ENCODE measurements around the gene THG1L. TPM values are rescaled to one million over a fixed set of nuclear protein-coding genes. Genes with fewer than 3 reads are reported as not detected.

Gene THG1L
- polyA plus RNA-seq, 2 of the 4 experiments (the other 2 are of a cell fraction) = 36.9 to 45.6 TPM

GRCh38 chr5:157766442-157766841 is 35.2 kb downstream of the THG1L start:
- ATAC-seq = no peak
- CTCF ChIA-PET = interaction anchor here (0.9 to 1.6 kb wide), 4 partner anchors 13 to 1366 kb away, joined by 3 to 7 read pairs (median 5); no protein-coding TSS in a partner anchor
- Histone ChIP-seq H3K4me3 (no peak overlapping the region), H3K4me1 (0 out of 3 replicates have a peak, but pooled peaks cover 4% of the 10 kb centered on the region), H3K27ac (no peak overlapping the region), H3K4me2 (no peak overlapping the region), H3K9me3 (no peaks in the 10 kb centered on the region)
- no peak for FAIRE-seq
- POLR2A ChIA-PET = no interaction called here
- no peak for DNase-seq (ENCODE audit: low read depth in 1 of 2, low spot score in 1 of 2)
- TF ChIP-seq EP300 (IDR thresholded peaks at IDR 0.05) (no peak), CBX8 (IDR thresholded peaks at IDR 0.05) (no peak), KDM1A (IDR thresholded peaks at IDR 0.05; ENCODE audit: low read depth) (no peak)
- WGBS (ENCODE audit: missing lambda C conversion rate) = 88% methylated on average over 7 of the region's 7 CpGs

- no peaks in the 10 kb centered on the region for H3K9me3 ChIP-seq
- TF ChIP-seq E2F6 (IDR thresholded peaks at IDR 0.05; ENCODE audit: borderline replicate concordance, low read depth) = no peak
- TF ChIP-seq ZNF302 (CRISPR knock-in tag; IDR thresholded peaks at IDR 0.05) = no peak
- no peak for TF ChIP-seq CBX8 (IDR thresholded peaks at IDR 0.05)
- no peak for TF ChIP-seq HES2 (IDR thresholded peaks at IDR 0.05)
- TF ChIP-seq KDM1A (IDR thresholded peaks at IDR 0.05; ENCODE audit: low read depth) = no peak
- TF ChIP-seq POLR2AphosphoS2 (conservative IDR thresholded peaks at IDR 0.05; ENCODE audit: low read length) = no peak
- no peak for TF ChIP-seq CBX2 (IDR thresholded peaks at IDR 0.05; ENCODE audit: borderline replicate concordance, low read depth)
- no peak for TF ChIP-seq FOSB (CRISPR knock-in tag; IDR thresholded peaks at IDR 0.05)
- TF ChIP-seq RARB (CRISPR knock-in tag; IDR thresholded peaks at IDR 0.05) = no peak
- TF ChIP-seq BHLHE40 (IDR thresholded peaks at IDR 0.05; ENCODE audit: low read depth, low read length) = no peak
- TF ChIP-seq SMC3 (IDR thresholded peaks at IDR 0.05) = no peak
- TF ChIP-seq RCOR1 (IDR thresholded peaks at IDR 0.05; ENCODE audit: low read depth, low read length) = no peak
- TF ChIP-seq ZC3H11A (IDR thresholded peaks at IDR 0.05) = no peak
- TF ChIP-seq EHF (CRISPR knock-in tag; IDR thresholded peaks at IDR 0.05) = no peak
- no peak for TF ChIP-seq RAD21 (conservative IDR thresholded peaks at IDR 0.05 in 1 of 2, IDR thresholded peaks at IDR 0.05 in 1 of 2)
- FAIRE-seq (no peak), ATAC-seq (no peak), DNase-seq (ENCODE audit: low read depth in 1 of 2, low spot score in 1 of 2) (no peak)
- ChIA-PET POLR2A (no interaction called here), CTCF (interaction anchor here (0.9 to 1.4 kb wide), 5 partner anchors 14 to 1366 kb away, joined by 3 to 7 read pairs (median 3); no protein-coding TSS in a partner anchor)
- H3K27ac ChIP-seq = no peak overlapping the region
- H3K4me3 ChIP-seq = no peak overlapping the region
- WGBS (ENCODE audit: missing lambda C conversion rate) = 91% methylated on average over 1 of the region's 1 CpG
- 0 out of 3 replicates have a peak, but pooled peaks cover 4% of the 10 kb centered on the region for H3K4me1 ChIP-seq
- no peak overlapping the region for H3K4me2 ChIP-seq
Measured at GRCh38 chr5:157766902-157767301, 35.7 kb downstream of the THG1L start.

- DNase-seq (ENCODE audit: low read depth in 1 of 2, low spot score in 1 of 2) = no peak
- TF ChIP-seq CEBPB (IDR thresholded peaks at IDR 0.05) (no peak), TFCP2L1 (CRISPR knock-in tag; IDR thresholded peaks at IDR 0.05) (no peak), PBX3 (IDR thresholded peaks at IDR 0.05) (no peak), KDM1A (IDR thresholded peaks at IDR 0.05; ENCODE audit: low read depth) (no peak), NR3C1 (IDR thresholded peaks at IDR 0.05) (no peak), NPAS2 (CRISPR knock-in tag; IDR thresholded peaks at IDR 0.05; ENCODE audit: borderline replicate concordance) (no peak), MAFK (IDR thresholded peaks at IDR 0.05; ENCODE audit: partially characterized antibody) (no peak), CHD2 (IDR thresholded peaks at IDR 0.05; ENCODE audit: low read length, partially characterized antibody) (no peak), RARB (CRISPR knock-in tag; IDR thresholded peaks at IDR 0.05) (no peak), POLR2AphosphoS2 (conservative IDR thresholded peaks at IDR 0.05; ENCODE audit: low read length) (no peak), ELK1 (IDR thresholded peaks at IDR 0.05; ENCODE audit: low read depth, low read length) (no peak), TP53 (CRISPR knock-in tag; IDR thresholded peaks at IDR 0.05) (no peak)
- no peak overlapping the region for H3K4me2 ChIP-seq
- ChIA-PET CTCF (interaction anchor here (1.2 to 2.7 kb wide), 7 partner anchors 9 to 1339 kb away, joined by 3 to 10 read pairs (median 3); no protein-coding TSS in a partner anchor), POLR2A (interaction anchor here (0.6 to 1.2 kb wide), 2 partner anchors 36 to 91 kb away, joined by 3 read pairs; partner anchors contain the start of gene THG1L)
- H3K27ac ChIP-seq = no peak overlapping the region; a peak in 1 of 6 replicates
- 0 out of 3 replicates have a peak, but pooled peaks cover 4% of the 10 kb centered on the region for H3K4me1 ChIP-seq
- H3K9me3 ChIP-seq = no peaks in the 10 kb centered on the region
- FAIRE-seq = no peak
- ATAC-seq = no peak
- H3K4me3 ChIP-seq = no peak overlapping the region
- 69% methylated on average over 3 of the region's 3 CpGs for WGBS (ENCODE audit: missing lambda C conversion rate)
Measured at GRCh38 chr5:157767689-157768088, 36.5 kb downstream of the THG1L start.

All from A549 (cell line).